IMR-90 (cell line): ENCODE results near the gene FOXO6. TPM values are rescaled to one million over a fixed set of nuclear protein-coding genes. Genes with fewer than 3 reads are reported as not detected.

Source experiments
- ATAC-seq: fragments of 200-7000 bp; cut with Tn5 transposase; 2 replicates; pipeline ENCODE4 v1.9.1; 2020; ENCODE audit warnings: low read depth, mild to moderate bottlenecking, moderate library complexity
- BruUV-seq: library from RNA; stranded (reverse); fragments of 400-500 nt; replicated peaks from 2 replicates; lab custom pipeline; 2021; lab: Mats Ljungman, UMichigan
- CTCF ChIA-PET: fragments of 300-600 bp; formaldehyde crosslinking; extraction: SDS; loops from one replicate; lab custom pipeline; 2021; ENCODE audit warnings: antibody characterized with exemption; lab: Yijun Ruan, JAX
- POLR2A ChIA-PET: fragments of 300-600 bp; sonication (Branson Sonifier 250); formaldehyde crosslinking; loops from one replicate; lab custom pipeline; 2022; ENCODE audit warnings: antibody characterized with exemption; ENCODE audit not compliant: unreplicated experiment; lab: Charles Lee
- DNase-seq: peaks from one replicate; pipeline ENCODE4 v3.0.0; 2013
- H2AFZ ChIP-seq: replicated peaks from 2 replicates; pipeline ENCODE3; 2013; ENCODE audit warnings: low read length, mild to moderate bottlenecking; ENCODE audit not compliant: poor library complexity
- H2AK5ac ChIP-seq: 2 replicates; pipeline ENCODE4 v1.6.1; 2013; ENCODE audit warnings: low read depth, low read length, inconsistent platforms
- H2AK9ac ChIP-seq: replicated peaks from 2 replicates; pipeline ENCODE3; 2013; ENCODE audit warnings: mild to moderate bottlenecking, low read depth, low read length, moderate library complexity; ENCODE audit not compliant: poor library complexity
- H2BK120ac ChIP-seq: 2 replicates; pipeline ENCODE4 v1.6.1; 2013; ENCODE audit warnings: low read depth, low read length, inconsistent platforms
- H2BK15ac ChIP-seq: 3 replicates; pipeline ENCODE4 v1.6.1; 2013; ENCODE audit warnings: low read depth, low read length, inconsistent platforms
- H2BK20ac ChIP-seq: 2 replicates; pipeline ENCODE4 v1.6.1; 2013; ENCODE audit warnings: low read depth, mild to moderate bottlenecking, inconsistent platforms, low read length, moderate library complexity
- H2BK5ac ChIP-seq: 2 replicates; pipeline ENCODE4 v1.6.1; 2013; ENCODE audit warnings: mild to moderate bottlenecking, low read depth, low read length, inconsistent platforms; ENCODE audit not compliant: poor library complexity, severe bottlenecking
- H3K14ac ChIP-seq: replicated peaks from 2 replicates; pipeline ENCODE4 v1.6.1; 2013; ENCODE audit warnings: low read depth, low read length, inconsistent platforms
- H3K18ac ChIP-seq: 2 replicates; pipeline ENCODE4 v1.6.1; 2013; ENCODE audit warnings: low read depth, low read length, control low read depth
- H3K23ac ChIP-seq: 2 replicates; pipeline ENCODE4 v1.6.1; 2013; ENCODE audit warnings: low read depth, low read length, inconsistent platforms
- H3K27ac ChIP-seq: 2 replicates; pipeline ENCODE4 v1.5.1; 2013; ENCODE audit warnings: mild to moderate bottlenecking, control low read depth, low read length; ENCODE audit not compliant: insufficient read depth
- H3K27me3 ChIP-seq: 2 replicates; pipeline ENCODE4 v1.6.1; 2013; ENCODE audit warnings: low read length; ENCODE audit not compliant: control insufficient read depth, insufficient read depth
- H3K36me3 ChIP-seq: 2 replicates; pipeline ENCODE4 v1.6.1; 2013; ENCODE audit warnings: low read length, mixed read lengths; ENCODE audit not compliant: control insufficient read depth, insufficient read depth
- H3K4ac ChIP-seq: 2 replicates; pipeline ENCODE4 v1.6.1; 2013; ENCODE audit warnings: low read depth, low read length, inconsistent platforms
- H3K4me1 ChIP-seq: 2 replicates; pipeline ENCODE4 v1.6.1; 2013; ENCODE audit warnings: low read length, mixed read lengths; ENCODE audit not compliant: control insufficient read depth, insufficient read depth
- H3K4me2 ChIP-seq: 2 replicates; pipeline ENCODE4 v1.6.1; 2013; ENCODE audit warnings: low read depth, mild to moderate bottlenecking, control low read depth, low read length, moderate library complexity
- H3K4me3 ChIP-seq: 2 replicates; pipeline ENCODE4 v1.5.1; 2013; ENCODE audit warnings: low read depth, mild to moderate bottlenecking, control low read depth, low read length, moderate library complexity; ENCODE audit not compliant: insufficient read depth
- H3K56ac ChIP-seq: 2 replicates; pipeline ENCODE4 v1.6.1; 2013; ENCODE audit warnings: low read length, inconsistent platforms; ENCODE audit not compliant: insufficient read depth; ENCODE audit errors: extremely low read depth
- H3K79me1 ChIP-seq, 2 experiments: 2 replicates each; pipeline ENCODE4 v1.6.1; 2013; ENCODE audit warnings: low read length in 2 of 2, inconsistent platforms in 1 of 2, low read depth in 1 of 2
- H3K9ac ChIP-seq: 2 replicates; pipeline ENCODE4 v1.6.1; 2013; ENCODE audit warnings: low read depth, low read length, control low read depth
- H3K9me1 ChIP-seq: 2 replicates; pipeline ENCODE4 v1.6.1; 2013; ENCODE audit warnings: low read length, inconsistent platforms; ENCODE audit not compliant: insufficient read depth
- H3K9me3 ChIP-seq: 2 replicates; pipeline ENCODE4 v1.6.1; 2013; ENCODE audit warnings: low read length; ENCODE audit not compliant: control insufficient read depth, insufficient read depth
- H4K20me1 ChIP-seq: 2 replicates; pipeline ENCODE4 v1.6.1; 2013; ENCODE audit warnings: low read length, inconsistent platforms; ENCODE audit not compliant: insufficient read depth
- H4K5ac ChIP-seq: 2 replicates; pipeline ENCODE4 v1.6.1; 2013; ENCODE audit warnings: mild to moderate bottlenecking, low read depth, low read length, control low read depth
- H4K8ac ChIP-seq, 2 experiments: 2 replicates each; pipeline ENCODE4 v1.6.1; 2013; ENCODE audit warnings: low read depth in 2 of 2, low read length in 2 of 2, control low read depth in 1 of 2, inconsistent platforms in 1 of 2
- H4K91ac ChIP-seq: 2 replicates; pipeline ENCODE4 v1.6.1; 2013; ENCODE audit warnings: low read depth, low read length, inconsistent platforms; ENCODE audit not compliant: insufficient read depth
- BHLHE40 ChIP-seq: fragments of 150-350 bp; IDR thresholded peaks from 2 replicates; pipeline ENCODE4 v1.6.1; 2016; ENCODE audit warnings: mild to moderate bottlenecking, low read depth, low read length
- MAFK ChIP-seq: IDR thresholded peaks from 2 replicates; pipeline ENCODE4 v1.6.1; 2012; ENCODE audit warnings: low read depth, low read length, improper control_type of control experiment
- MAZ ChIP-seq: IDR thresholded peaks from 2 replicates; pipeline ENCODE4 v1.6.1; 2012; ENCODE audit warnings: low read depth, mild to moderate bottlenecking, low read length, improper control_type of control experiment, moderate library complexity, borderline replicate concordance
- MXI1 ChIP-seq: IDR thresholded peaks from 2 replicates; pipeline ENCODE4 v1.6.1; 2012; ENCODE audit warnings: low read depth, mild to moderate bottlenecking, low read length, moderate library complexity, borderline replicate concordance
- RCOR1 ChIP-seq: IDR thresholded peaks from 2 replicates; pipeline ENCODE4 v1.6.1; 2012; ENCODE audit warnings: mild to moderate bottlenecking, low read length, improper control_type of control experiment; ENCODE audit not compliant: insufficient replicate concordance
- WGBS, 2 experiments: methylation state at CpG; one replicate each; pipeline versions ENCODE4 v1.1.5 to v1.1.7; 2013; ENCODE audit warnings: missing lambda C conversion rate in 2 of 2; ENCODE audit not compliant: insufficient read length in 1 of 2; ENCODE audit errors: extremely low coverage in 2 of 2; 5-methylcytosine and 5-hydroxymethylcytosine counted together
- dilution Hi-C: fragments of 300-500 bp; cut with HindIII; formaldehyde crosslinking; loops from one replicate; pipeline ENCODE4 v1.14.3; 2018; ENCODE audit warnings: low sequenced_read_pairs; ENCODE audit not compliant: unreplicated experiment
- in situ Hi-C: fragments of 300-500 bp; cut with MboI; formaldehyde crosslinking; loops from 3 replicates; pipeline ENCODE4 v1.14.3; 2019; ENCODE audit warnings: low sequenced_read_pairs, inconsistent platforms, mixed read lengths
- intact Hi-C: fragments of 100-400 bp; cut with micrococcal nuclease; formaldehyde crosslinking; loops from 2 replicates; pipeline ENCODE4 v1.10.0; 2022
- polyA plus RNA-seq, 3 experiments: library from polyadenylated mRNA; depleted of rRNA; stranded (reverse); fragments of >200 nt; gene quantifications; 2 replicates each; pipeline ENCODE4 v1.2.3, GENCODE V29; 2012; ENCODE audit warnings: low replicate concordance in 1 of 3
- total RNA-seq: library from RNA; depleted of rRNA; stranded (reverse); fragments of >200 nt; gene quantifications from 2 replicates; pipeline ENCODE4 v1.2.3, GENCODE V29; 2012
- TF ChIP-seq, protein P1 (sequence below): conservative IDR thresholded peaks from 2 replicates; pipeline ENCODE4 v1.5.1; 2012; ENCODE audit warnings: mild to moderate bottlenecking, low read depth, low read length, improper control_type of control experiment
- TF ChIP-seq, protein P2 (sequence below): fragments of 150-350 bp; IDR thresholded peaks from 2 replicates; pipeline ENCODE4 v1.6.1; 2017; ENCODE audit warnings: mild to moderate bottlenecking, antibody characterized with exemption, low read length, low read depth
- TF ChIP-seq, protein P3 (sequence below): fragments of 150-350 bp; IDR thresholded peaks from 2 replicates; pipeline ENCODE4 v1.6.1; 2016; ENCODE audit warnings: low read depth, mild to moderate bottlenecking, low read length, moderate library complexity, borderline replicate concordance

FOXO6 gene
- total and polyA plus RNA-seq, 2 of the 4 experiments (the other 2 are of a cell fraction): not detected

DNA sequence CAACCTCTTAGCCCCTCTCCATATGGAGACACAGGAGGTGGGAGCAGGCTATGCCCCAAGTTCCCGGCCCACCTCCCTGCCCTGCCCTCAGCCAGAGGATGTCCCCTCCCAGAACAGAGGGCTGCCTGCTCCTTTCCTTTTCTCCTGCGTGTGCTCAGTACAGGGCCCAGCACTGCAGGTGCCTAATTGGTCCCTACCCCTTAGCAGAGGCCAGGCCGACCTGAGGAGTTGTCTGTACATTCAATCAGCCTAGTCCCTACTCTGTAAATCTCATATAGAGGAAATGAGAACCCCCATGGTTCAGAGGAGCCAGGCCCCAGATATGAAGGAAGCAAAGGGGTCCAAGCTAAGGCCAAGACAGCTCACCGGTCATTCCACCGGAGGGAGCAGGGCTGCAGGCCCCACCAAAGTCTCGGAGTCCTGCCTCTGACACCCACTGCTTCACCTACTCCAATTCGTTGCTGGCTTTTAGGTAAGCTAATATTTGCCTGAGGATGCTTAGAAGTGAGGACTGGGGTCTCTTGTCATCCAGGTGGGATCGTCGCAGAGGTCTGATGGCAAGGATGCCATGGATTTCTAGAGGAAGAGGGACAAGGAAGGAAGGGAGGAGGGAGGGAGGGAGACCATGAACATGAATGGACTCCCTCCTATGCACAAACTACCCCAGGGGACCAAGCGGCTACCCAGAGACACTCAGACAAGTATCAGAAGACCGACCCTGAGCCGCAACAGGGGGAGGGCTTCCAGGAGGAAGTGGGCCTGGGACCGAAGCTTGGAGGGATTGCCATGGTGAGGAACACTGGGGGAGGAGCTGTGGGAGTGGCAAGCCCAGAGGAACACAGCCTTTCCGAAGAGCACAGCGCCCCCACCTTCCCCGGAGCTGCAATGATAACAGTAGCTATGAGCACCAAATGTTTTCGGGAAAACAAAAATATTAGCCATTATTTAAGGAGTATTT is 30.4 kb upstream of the FOXO6 start:
- Histone ChIP-seq H3K9me1 (no peaks in the 10 kb centered on the region), H4K5ac (no peak overlapping the region), H3K4ac (no peak overlapping the region), H3K36me3 (no peaks in the 10 kb centered on the region), H3K9me3 (peaks cover 5% of the 10 kb centered on the region; the same call in 1 of the 2 replicates), H3K27me3 (peaks cover 25% of the 10 kb centered on the region), H2BK5ac (no peak overlapping the region), H3K79me1 (no peaks in the 10 kb centered on the region), H3K4me2 (no peak overlapping the region), H3K9ac (no peak overlapping the region), H2BK15ac (no peak overlapping the region), H2BK120ac (no peak overlapping the region), H2AFZ (peak overlapping the region; percentile 32), H2BK20ac (no peak overlapping the region), H3K23ac (no peak overlapping the region), H3K18ac (no peak overlapping the region), H3K56ac (no peak overlapping the region), H4K20me1 (no peaks in the 10 kb centered on the region), H3K4me1 (no peaks in the 10 kb centered on the region), H3K27ac (no peak overlapping the region), H3K14ac (no peak overlapping the region), H4K91ac (no peak overlapping the region), H2AK9ac (no peak overlapping the region), H3K4me3 (no peak overlapping the region), H2AK5ac (no peak overlapping the region), H4K8ac (no peak overlapping the region)
- TF ChIP-seq MXI1 (no peak), BHLHE40 (no peak), MAZ (no peak), MAFK (no peak), RCOR1 (no peak)
- TF ChIP-seq, protein P1, sequence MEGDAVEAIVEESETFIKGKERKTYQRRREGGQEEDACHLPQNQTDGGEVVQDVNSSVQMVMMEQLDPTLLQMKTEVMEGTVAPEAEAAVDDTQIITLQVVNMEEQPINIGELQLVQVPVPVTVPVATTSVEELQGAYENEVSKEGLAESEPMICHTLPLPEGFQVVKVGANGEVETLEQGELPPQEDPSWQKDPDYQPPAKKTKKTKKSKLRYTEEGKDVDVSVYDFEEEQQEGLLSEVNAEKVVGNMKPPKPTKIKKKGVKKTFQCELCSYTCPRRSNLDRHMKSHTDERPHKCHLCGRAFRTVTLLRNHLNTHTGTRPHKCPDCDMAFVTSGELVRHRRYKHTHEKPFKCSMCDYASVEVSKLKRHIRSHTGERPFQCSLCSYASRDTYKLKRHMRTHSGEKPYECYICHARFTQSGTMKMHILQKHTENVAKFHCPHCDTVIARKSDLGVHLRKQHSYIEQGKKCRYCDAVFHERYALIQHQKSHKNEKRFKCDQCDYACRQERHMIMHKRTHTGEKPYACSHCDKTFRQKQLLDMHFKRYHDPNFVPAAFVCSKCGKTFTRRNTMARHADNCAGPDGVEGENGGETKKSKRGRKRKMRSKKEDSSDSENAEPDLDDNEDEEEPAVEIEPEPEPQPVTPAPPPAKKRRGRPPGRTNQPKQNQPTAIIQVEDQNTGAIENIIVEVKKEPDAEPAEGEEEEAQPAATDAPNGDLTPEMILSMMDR: no peak
- TF ChIP-seq, protein P2, sequence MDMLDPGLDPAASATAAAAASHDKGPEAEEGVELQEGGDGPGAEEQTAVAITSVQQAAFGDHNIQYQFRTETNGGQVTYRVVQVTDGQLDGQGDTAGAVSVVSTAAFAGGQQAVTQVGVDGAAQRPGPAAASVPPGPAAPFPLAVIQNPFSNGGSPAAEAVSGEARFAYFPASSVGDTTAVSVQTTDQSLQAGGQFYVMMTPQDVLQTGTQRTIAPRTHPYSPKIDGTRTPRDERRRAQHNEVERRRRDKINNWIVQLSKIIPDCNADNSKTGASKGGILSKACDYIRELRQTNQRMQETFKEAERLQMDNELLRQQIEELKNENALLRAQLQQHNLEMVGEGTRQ: no peak
- TF ChIP-seq, protein P3, sequence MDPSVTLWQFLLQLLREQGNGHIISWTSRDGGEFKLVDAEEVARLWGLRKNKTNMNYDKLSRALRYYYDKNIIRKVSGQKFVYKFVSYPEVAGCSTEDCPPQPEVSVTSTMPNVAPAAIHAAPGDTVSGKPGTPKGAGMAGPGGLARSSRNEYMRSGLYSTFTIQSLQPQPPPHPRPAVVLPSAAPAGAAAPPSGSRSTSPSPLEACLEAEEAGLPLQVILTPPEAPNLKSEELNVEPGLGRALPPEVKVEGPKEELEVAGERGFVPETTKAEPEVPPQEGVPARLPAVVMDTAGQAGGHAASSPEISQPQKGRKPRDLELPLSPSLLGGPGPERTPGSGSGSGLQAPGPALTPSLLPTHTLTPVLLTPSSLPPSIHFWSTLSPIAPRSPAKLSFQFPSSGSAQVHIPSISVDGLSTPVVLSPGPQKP: no peak
- ChIA-PET POLR2A (no interaction called here), CTCF (interaction anchor here (0.7 to 1.1 kb wide), 2 partner anchors 11 to 25 kb away, joined by 3 read pairs; no protein-coding TSS in a partner anchor)
- intact Hi-C loops: no loop called here
- no CpG with 5 or more reads among the region's 17 CpGs for WGBS, 2 experiments
- in situ Hi-C loops: no loop called here
- DNase-seq (no peak), ATAC-seq (peak; percentile 42; the same call in 1 of the 2 replicates)
- BruUV-seq: no TSS peak
- dilution Hi-C loops: no loop called here
